Retinal pigment epithelial cell (primary cell): ENCODE data around the gene SLC12A9.

Experiments used
- DNase-seq: peaks from one replicate; pipeline ENCODE4 v3.0.0-alpha.2; 2010; ENCODE audit warnings: low read depth
- H3K4me3 ChIP-seq: 2 replicates; pipeline ENCODE4 v1.5.1; 2011; ENCODE audit warnings: mild to moderate bottlenecking, low read length, control low read depth, moderate library complexity
- CTCF ChIP-seq: conservative IDR thresholded peaks from 2 replicates; pipeline ENCODE4 v1.5.1; 2011; ENCODE audit warnings: low read depth, low read length, control low read depth, inconsistent platforms

The SLC12A9 gene

DNA sequence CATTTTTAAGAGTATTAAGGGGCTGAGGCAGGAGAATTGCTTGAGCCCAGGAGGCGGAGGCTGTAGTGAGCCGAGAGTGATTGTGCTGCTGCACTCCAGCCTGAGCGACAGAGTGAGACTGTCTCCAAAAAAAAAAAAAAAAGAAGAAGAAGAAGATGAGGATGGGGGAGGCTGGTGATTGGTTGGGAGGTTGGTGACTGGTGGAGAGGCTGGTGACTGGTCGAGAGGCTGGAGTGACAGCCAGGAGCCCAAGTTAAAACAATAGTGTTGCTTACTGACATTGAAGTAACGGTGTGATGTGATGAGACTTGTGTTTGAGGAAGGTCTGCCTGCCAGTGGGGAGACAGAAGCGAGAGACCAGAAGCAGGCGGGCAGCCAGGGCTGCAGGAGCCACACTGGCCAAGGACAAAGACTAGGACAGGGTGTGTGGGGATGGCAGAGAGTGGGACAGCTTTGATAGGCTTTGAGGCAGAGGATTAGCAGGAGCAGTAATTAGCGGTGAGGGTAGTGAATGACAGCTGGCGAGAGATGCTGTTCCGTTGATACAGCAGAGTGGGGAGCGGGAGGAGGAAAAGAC, 27.3 kb downstream of the SLC12A9 start:
- H3K4me3 ChIP-seq, result no peak overlapping the region

GRCh38 chr7:100880645-100881044, 28.1 kb downstream of the SLC12A9 start:
- no peak for DNase-seq
- no peak overlapping the region for H3K4me3 ChIP-seq
- no peak for TF ChIP-seq CTCF

More for the DNA sequence above, 27.3 kb downstream of the SLC12A9 start:
- no peak for DNase-seq
- TF ChIP-seq CTCF, result no peak

- no peak for TF ChIP-seq CTCF
- DNase-seq, result no peak
- H3K4me3 ChIP-seq, result no peak overlapping the region
Observed at GRCh38 chr7:100881136-100881535, 28.6 kb downstream of the SLC12A9 start.

DNA sequence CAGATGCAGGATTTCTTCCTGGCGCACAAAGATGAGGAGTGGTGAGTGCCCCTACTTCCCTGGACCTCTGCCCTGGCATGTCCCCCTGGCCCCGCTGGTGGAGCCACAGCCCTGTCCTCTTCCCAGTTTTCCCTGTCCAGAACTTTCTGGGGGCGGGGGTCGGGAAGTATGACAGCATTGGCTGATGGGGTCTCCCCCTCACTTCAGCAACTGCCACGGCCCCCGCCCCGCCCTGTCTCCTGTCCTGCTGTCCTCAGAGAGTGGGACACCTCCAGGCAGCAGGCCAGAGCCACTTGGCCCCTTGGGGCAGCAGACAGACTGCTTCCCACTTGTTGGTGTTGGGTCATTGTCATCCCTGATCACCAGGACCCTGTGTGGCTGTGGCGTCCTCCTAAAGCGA, 29.7 kb downstream of the SLC12A9 start:
- no peak for DNase-seq
- no peak for TF ChIP-seq CTCF
- H3K4me3 ChIP-seq, result no peak overlapping the region

DNA sequence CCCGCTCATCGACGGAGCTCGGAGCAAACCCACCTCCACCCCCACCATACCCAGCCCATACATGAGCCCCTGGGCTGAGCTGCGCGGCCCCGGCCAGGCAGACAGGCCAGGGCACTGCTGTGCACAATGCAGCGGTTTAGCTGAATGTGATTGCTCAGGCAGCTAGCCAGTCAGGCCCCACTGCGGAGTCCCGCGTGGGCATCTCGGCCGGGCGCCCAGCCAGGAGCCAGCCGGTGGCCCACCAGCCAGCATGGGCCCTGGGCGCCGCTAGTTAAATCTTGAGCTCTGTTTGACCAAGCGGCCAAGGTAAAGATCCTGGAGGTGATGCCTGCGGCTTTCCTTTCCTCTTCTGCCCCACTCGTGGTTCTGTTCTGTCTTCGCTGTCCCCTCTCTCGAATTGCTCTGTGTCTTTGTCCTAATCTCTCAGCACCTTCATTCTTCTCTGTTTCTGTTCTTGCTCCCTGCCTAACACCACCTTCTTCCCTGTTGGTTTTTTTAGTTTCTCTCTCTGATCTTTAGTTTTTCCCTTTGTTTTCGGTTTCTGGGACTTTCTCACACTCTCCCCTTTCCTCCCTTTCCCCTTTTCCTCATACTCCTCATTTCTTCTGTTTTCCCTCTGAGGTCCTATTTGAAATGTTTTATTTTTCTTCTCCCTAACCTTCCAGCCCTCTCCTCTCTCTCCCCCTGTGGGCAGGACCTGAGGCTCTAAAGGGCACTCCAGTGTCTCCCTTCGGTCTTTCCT, 30.4 kb downstream of the SLC12A9 start:
- H3K4me3 ChIP-seq, result no peak overlapping the region
- DNase-seq, result no peak
- TF ChIP-seq CTCF, result no peak

- TF ChIP-seq CTCF, result no peak
- no peak overlapping the region for H3K4me3 ChIP-seq
- DNase-seq, result no peak
Observed at GRCh38 chr7:100884736-100885439, 32.4 kb downstream of the SLC12A9 start.
